ENCODE data around the gene ZNF385B.
"Not testable (repeated sequence)": the region's sequence is repeated elsewhere in the genome, so short reads cannot be mapped to it uniquely, and the experiment has no call there.

The ZNF385B gene

DNA sequence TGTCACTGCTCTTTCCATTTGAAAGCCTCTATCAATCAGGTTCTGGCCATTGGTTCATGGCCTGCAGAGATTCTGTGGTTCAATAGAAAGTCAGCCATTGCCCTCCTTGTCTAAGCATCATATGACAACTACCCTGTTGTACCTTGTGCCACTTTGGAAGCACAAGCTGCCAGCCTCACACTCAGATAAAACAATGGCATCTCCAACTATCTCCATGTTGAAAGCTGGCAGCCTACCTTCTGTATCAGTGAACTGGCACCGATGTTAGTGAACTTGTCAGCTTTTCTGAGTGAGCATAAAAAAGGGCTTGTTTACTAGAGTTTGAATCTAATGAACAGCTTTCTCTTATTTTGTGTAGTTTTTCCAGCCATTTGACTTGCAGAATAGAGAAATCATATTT lies 393.5 kb downstream of the ZNF385B start:
- no peak for DNase-seq

- no peak for DNase-seq
These were observed 394.3 kb downstream of the ZNF385B start for GRCh38 chr2:179467111-179467510.

GRCh38 chr2:179461420-179461819 lies 400.0 kb downstream of the ZNF385B start:
- no peak for DNase-seq

- no peak for DNase-seq
These were observed 401.1 kb downstream of the ZNF385B start for GRCh38 chr2:179460181-179460929.

DNA sequence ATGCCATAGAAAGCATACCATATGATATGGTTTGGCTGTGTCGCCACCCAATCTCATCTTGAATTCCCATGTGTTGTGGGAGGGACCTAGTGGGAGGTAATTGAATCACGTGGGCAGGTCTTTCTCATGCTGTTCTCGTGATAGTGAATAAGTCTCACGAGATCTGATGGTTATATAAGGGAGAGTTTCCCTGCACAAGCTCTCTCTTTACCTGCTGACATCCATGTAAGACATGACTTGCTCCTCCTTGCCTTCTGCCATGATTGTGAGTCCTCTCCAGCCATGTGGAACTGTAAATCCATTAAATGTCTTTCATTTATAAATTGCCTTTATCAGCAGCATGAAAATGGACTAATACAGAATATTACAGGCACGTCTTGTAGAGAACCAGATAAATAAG lies 403.3 kb downstream of the ZNF385B start:
- not testable (repeated sequence) for DNase-seq

- DNase-seq, result no peak
These were observed 405.6 kb downstream of the ZNF385B start for GRCh38 chr2:179455824-179456223.

- no peak for DNase-seq
These were observed 406.3 kb downstream of the ZNF385B start for GRCh38 chr2:179455172-179455524.

DNA sequence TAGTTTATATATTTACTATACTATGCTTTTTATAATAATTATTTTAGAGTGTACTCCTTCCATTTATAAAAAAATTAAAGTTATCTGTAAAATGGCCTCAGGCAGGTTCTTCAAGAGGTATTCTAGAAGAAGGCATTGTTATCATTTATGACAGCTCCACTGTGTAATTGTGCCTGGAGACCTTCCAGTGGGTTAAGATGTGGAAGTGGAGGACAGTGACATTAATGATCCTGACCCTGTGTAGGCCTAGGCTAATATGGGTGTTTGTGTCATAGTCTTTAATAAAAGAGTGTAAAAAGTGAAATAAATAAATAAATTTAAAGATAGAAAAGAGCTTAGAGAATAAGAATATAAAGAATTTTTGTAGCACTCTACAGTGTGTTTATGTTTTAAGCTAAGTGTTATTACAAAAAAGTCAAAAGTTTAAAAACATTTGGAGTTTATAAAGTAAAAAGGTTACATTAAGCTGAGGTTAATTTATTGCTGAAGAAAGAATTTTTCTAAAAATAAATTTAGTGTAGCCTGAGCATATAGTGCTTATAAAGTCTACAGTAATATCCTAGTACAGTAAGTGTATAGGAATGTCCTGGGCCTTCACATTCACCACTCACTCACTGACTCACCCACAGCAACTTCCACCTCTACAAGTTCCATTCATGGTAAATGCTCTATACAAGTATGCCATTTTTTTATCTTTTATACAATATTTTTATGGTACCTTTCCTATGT lies 406.8 kb downstream of the ZNF385B start:
- DNase-seq, result no peak

- DNase-seq, result no peak
These were observed 412.4 kb downstream of the ZNF385B start for GRCh38 chr2:179449010-179449409.

- DNase-seq, result no peak
These were observed 413.5 kb downstream of the ZNF385B start for GRCh38 chr2:179447839-179448447.

DNA sequence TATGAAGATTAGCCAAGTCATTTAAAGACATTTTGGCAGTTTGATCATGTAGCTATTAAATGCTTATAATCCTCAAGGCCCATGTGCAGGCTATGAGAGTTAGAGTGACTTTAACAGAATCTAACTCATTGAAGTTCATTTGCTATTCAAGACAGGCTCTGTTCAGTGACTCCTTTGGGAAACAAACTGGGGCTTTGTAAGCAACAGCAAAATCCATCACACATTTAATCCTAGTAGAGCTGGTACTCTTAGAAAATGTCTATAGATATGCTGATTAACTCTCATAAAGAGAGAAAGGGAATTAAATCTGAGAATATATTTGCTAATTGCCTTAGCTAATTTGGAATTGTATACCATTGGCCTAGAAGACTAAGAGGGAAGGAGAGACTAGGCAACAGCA lies 414.0 kb downstream of the ZNF385B start:
- DNase-seq, result no peak

DNA sequence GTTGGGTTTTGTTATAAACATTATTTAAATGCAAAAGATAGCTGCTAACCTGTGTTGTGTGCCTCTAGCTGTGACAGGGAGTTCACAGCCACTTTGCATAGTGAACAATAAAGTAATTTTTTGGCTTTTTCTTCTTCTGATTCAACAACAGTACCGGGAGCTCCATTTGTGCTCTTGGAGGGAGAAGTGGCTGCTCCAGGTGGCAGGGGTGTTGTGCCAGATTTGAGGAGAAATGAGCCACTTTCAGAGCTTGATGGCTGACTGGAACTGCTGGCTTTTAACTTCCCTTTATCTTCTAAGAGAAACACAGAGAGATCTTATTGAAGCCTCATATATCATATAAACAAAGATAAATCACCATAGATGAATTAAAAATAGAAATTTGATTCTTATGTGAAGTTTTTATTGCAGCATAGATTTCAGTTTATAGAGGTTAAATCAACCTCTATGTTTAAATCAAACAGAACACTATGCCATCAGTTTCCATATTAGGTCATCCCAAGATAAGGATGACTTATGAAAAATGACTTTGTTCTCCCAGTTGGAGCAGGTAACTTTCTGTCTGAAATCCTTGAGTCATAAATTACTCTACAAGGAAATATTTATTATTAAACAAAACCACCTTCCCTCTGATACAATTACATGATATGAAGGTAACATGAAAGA lies 414.8 kb downstream of the ZNF385B start:
- DNase-seq, result no peak

DNA sequence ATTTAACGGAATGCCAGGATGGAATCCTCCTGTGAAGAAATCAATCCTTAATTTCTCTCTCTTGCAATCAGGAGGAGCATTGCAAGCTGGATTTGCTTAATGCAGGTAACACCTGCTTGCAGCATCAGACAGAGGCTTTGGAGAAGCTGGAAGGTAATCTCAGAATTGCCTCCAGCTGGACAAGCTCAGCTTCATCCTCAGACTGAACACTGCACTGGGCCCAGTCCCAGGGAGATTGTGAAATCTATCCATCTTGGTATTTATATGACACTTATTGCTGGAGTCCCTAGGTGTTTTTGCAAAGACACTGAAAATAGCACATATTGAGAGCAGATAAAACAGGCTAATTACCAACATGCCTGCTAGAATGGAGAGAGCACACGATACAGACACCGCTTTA lies 417.4 kb downstream of the ZNF385B start:
- DNase-seq, result no peak

GRCh38 chr2:179443180-179443579 lies 418.2 kb downstream of the ZNF385B start:
- DNase-seq, result no peak

GRCh38 chr2:179442206-179442605 lies 419.2 kb downstream of the ZNF385B start:
- DNase-seq, result no peak

DNA sequence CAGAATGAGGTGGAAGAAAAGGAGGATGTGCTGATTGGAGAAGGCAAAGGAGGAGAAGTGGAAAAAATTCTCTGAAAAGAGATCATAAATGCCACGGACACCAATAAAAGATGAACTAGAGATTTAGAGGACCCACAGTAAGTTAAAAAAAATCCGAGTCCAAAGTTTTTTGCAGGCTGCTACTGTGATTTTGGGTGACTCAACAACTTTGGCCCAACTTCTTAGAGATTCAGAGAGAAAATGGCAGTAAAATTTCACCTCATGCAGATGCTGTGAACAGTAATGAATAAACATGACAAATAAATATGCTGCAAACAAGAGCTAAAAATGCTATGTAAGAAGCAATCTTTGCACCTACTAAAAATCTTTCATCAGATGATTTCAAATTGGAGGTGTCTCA lies 419.9 kb downstream of the ZNF385B start:
- no peak for DNase-seq

DNA sequence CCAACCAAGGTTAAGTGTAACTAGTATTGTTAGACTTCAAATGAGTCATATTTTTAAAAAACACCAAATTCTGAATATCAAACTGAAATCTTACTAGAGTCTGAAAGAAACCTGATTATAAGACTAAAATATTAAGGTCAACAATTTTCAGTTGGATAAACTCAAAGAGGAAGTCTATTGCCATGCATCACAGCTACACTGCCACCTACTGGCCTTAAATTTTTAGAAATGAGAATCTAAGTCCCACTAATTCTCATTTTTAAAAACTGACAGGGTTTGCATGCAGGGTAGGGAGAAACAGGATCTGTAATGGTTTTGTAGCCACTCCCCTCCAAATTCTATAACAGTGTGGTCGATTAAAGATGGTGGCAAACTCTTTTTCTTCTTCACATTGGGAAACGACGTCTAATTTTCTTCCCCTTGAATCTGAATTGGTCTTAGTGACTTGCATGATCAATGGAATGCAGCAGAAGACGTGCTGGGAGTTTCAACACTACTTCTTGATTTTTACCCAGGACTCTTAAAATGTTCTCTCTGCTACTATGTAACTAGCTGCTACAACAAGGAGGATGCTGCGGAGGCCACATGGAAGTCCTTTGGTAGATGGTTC lies 420.7 kb downstream of the ZNF385B start:
- no peak for DNase-seq

DNA sequence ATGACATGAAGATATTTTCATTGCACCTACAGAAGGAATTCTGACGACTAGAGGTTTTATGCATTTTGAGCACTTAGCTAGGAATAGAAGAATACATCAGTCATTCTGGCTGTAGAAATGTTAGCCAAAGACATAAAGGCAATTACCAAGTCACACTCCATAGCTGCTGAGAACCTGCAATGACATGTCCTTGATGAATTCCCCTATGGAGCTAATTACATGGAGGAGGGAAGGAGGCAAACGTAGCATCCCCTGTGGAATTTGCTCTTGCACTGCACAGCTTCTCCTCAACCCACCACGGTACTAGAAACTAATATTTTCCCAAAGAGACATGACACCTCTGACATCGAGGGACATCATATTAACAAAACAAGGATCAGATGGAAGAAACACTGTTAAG lies 422.8 kb downstream of the ZNF385B start:
- no peak for DNase-seq

DNA sequence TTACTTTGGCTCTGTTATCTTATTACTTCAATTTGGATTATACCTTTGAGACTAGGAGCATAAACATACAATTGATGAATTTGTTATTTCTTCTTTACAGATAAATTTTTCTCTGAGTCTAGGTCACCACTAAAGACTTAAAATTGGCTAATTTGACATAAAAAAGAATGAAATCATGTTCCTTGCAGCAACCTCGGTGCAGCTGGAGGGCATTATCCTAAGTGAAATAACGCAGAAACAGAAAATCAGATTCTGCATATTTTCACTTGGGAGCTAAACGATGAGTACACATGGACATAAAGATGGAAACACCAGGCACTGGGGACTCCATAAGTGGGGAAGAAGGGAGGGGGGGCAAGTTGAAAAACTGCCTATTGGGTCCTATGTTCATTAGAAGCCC lies 424.0 kb downstream of the ZNF385B start:
- DNase-seq, result no peak

DNA sequence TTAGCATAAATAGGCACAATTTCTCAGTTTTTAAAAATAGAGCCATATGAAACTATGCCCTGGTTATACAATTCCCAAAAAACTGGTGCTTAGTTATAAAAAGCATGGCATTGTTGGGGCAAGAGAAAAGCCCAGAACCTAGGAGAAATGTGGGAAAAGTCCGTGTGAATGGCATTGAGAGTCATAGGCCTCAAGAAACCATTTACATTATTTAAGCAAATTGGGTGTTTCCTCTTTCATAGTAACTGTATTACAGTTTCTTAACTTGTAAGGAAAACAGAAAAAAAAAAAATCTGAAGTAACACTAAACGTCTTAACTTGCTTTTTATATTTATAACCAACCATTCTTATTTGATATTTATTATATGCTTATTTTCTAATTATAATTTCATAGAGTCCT lies 425.8 kb downstream of the ZNF385B start:
- no peak for DNase-seq

GRCh38 chr2:179435000-179435399 lies 426.4 kb downstream of the ZNF385B start:
- DNase-seq, result no peak

- DNase-seq, result no peak
These were observed 427.1 kb downstream of the ZNF385B start for GRCh38 chr2:179434357-179434756.

- DNase-seq, result no peak
These were observed 428.7 kb downstream of the ZNF385B start for GRCh38 chr2:179432751-179433150.

Data from NCI-H1930 (cell line).